HepG2 (cell line): ENCODE measurements around the gene KRTAP20-4.

Experiments used
- BORCS8-MEF2B ChIP-seq: sonication (generic); formaldehyde crosslinking; IDR thresholded peaks from 2 replicates; pipeline ENCODE4 v1.8.0; 2022; ENCODE audit warnings: mild to moderate bottlenecking, missing genetic modification reagents
- CTCF ChIP-seq: sonication (generic); formaldehyde crosslinking; IDR thresholded peaks from 2 replicates; pipeline ENCODE4 v1.5.0; 2020; ENCODE audit warnings: mild to moderate bottlenecking, missing genetic modification reagents, moderate library complexity
- HMGXB4 ChIP-seq, 2 experiments: sonication (generic) in 1 of 2; formaldehyde crosslinking in 1 of 2; IDR thresholded peaks; 2 replicates each; pipeline versions ENCODE4 v1.4.0 to v1.6.1; 2018 to 2020; ENCODE audit warnings: missing genetic modification reagents in 2 of 2, borderline replicate concordance in 1 of 2, low read depth in 1 of 2, mild to moderate bottlenecking in 1 of 2, missing biosample characterization in 1 of 2
- KDM5A ChIP-seq: fragments of 200-600 bp; sonication (generic); IDR thresholded peaks from 2 replicates; pipeline ENCODE4 v1.7.0; 2018; ENCODE audit warnings: antibody characterized with exemption, mild to moderate bottlenecking, low read length, borderline replicate concordance
- MAX ChIP-seq: IDR thresholded peaks from 2 replicates; pipeline ENCODE4 v1.6.1; 2012; ENCODE audit warnings: inconsistent platforms
- RNF2 ChIP-seq: fragments of 450-650 bp; conservative IDR thresholded peaks from 2 replicates; pipeline ENCODE4 v1.6.1; 2016; ENCODE audit warnings: low read depth
- TEAD2 ChIP-seq: sonication (generic); formaldehyde crosslinking; IDR thresholded peaks from 2 replicates; pipeline ENCODE4 v1.9.0; 2021; ENCODE audit warnings: missing genetic modification reagents
- ZNF496 ChIP-seq: sonication (generic); formaldehyde crosslinking; IDR thresholded peaks from 2 replicates; pipeline ENCODE4 v1.8.1; 2023; ENCODE audit warnings: mild to moderate bottlenecking, moderate library complexity, missing genetic modification reagents; ENCODE audit not compliant: insufficient replicate concordance
- ZNF7 ChIP-seq: IDR thresholded peaks from 2 replicates; pipeline ENCODE4 v1.6.1; 2016; ENCODE audit warnings: missing biosample characterization, missing genetic modification reagents
- TF ChIP-seq, protein P1 (sequence below): sonication (generic); formaldehyde crosslinking; IDR thresholded peaks from 2 replicates; pipeline ENCODE4 v1.4.0; 2020; ENCODE audit warnings: missing genetic modification reagents
- TF ChIP-seq, protein P2 (sequence below): sonication (generic); formaldehyde crosslinking; IDR thresholded peaks from 2 replicates; pipeline ENCODE4 v1.4.0; 2020; ENCODE audit warnings: low read depth, mild to moderate bottlenecking, missing genetic modification reagents
- TF ChIP-seq, protein P3 (sequence below): sonication (generic); formaldehyde crosslinking; IDR thresholded peaks from one replicate; pipeline ENCODE4 v1.5.1; 2020; ENCODE audit warnings: mild to moderate bottlenecking, missing genetic modification reagents; ENCODE audit errors: not compliant biosample characterization

GRCh38 chr21:30612132-30612531 lies 8.3 kb upstream of the KRTAP20-4 start:
- TF ChIP-seq ZNF7 (CRISPR knock-in tag) (no peak), BORCS8-MEF2B (CRISPR knock-in tag) (no peak), MAX (no peak), ZNF496 (no peak), KDM5A (no peak), CTCF (no peak), RNF2 (no peak), TEAD2 (CRISPR knock-in tag) (no peak), HMGXB4 (CRISPR knock-in tag; IDR thresholded peaks at IDR 0.05; ENCODE audit: borderline replicate concordance in 1 of 2, low read depth in 1 of 2) (no peak)
- TF ChIP-seq, protein P1, sequence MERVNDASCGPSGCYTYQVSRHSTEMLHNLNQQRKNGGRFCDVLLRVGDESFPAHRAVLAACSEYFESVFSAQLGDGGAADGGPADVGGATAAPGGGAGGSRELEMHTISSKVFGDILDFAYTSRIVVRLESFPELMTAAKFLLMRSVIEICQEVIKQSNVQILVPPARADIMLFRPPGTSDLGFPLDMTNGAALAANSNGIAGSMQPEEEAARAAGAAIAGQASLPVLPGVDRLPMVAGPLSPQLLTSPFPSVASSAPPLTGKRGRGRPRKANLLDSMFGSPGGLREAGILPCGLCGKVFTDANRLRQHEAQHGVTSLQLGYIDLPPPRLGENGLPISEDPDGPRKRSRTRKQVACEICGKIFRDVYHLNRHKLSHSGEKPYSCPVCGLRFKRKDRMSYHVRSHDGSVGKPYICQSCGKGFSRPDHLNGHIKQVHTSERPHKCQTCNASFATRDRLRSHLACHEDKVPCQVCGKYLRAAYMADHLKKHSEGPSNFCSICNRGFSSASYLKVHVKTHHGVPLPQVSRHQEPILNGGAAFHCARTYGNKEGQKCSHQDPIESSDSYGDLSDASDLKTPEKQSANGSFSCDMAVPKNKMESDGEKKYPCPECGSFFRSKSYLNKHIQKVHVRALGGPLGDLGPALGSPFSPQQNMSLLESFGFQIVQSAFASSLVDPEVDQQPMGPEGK = no peak
- TF ChIP-seq, protein P2, sequence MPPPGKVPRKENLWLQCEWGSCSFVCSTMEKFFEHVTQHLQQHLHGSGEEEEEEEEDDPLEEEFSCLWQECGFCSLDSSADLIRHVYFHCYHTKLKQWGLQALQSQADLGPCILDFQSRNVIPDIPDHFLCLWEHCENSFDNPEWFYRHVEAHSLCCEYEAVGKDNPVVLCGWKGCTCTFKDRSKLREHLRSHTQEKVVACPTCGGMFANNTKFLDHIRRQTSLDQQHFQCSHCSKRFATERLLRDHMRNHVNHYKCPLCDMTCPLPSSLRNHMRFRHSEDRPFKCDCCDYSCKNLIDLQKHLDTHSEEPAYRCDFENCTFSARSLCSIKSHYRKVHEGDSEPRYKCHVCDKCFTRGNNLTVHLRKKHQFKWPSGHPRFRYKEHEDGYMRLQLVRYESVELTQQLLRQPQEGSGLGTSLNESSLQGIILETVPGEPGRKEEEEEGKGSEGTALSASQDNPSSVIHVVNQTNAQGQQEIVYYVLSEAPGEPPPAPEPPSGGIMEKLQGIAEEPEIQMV (CRISPR knock-in tag) = no peak
- TF ChIP-seq, protein P3, sequence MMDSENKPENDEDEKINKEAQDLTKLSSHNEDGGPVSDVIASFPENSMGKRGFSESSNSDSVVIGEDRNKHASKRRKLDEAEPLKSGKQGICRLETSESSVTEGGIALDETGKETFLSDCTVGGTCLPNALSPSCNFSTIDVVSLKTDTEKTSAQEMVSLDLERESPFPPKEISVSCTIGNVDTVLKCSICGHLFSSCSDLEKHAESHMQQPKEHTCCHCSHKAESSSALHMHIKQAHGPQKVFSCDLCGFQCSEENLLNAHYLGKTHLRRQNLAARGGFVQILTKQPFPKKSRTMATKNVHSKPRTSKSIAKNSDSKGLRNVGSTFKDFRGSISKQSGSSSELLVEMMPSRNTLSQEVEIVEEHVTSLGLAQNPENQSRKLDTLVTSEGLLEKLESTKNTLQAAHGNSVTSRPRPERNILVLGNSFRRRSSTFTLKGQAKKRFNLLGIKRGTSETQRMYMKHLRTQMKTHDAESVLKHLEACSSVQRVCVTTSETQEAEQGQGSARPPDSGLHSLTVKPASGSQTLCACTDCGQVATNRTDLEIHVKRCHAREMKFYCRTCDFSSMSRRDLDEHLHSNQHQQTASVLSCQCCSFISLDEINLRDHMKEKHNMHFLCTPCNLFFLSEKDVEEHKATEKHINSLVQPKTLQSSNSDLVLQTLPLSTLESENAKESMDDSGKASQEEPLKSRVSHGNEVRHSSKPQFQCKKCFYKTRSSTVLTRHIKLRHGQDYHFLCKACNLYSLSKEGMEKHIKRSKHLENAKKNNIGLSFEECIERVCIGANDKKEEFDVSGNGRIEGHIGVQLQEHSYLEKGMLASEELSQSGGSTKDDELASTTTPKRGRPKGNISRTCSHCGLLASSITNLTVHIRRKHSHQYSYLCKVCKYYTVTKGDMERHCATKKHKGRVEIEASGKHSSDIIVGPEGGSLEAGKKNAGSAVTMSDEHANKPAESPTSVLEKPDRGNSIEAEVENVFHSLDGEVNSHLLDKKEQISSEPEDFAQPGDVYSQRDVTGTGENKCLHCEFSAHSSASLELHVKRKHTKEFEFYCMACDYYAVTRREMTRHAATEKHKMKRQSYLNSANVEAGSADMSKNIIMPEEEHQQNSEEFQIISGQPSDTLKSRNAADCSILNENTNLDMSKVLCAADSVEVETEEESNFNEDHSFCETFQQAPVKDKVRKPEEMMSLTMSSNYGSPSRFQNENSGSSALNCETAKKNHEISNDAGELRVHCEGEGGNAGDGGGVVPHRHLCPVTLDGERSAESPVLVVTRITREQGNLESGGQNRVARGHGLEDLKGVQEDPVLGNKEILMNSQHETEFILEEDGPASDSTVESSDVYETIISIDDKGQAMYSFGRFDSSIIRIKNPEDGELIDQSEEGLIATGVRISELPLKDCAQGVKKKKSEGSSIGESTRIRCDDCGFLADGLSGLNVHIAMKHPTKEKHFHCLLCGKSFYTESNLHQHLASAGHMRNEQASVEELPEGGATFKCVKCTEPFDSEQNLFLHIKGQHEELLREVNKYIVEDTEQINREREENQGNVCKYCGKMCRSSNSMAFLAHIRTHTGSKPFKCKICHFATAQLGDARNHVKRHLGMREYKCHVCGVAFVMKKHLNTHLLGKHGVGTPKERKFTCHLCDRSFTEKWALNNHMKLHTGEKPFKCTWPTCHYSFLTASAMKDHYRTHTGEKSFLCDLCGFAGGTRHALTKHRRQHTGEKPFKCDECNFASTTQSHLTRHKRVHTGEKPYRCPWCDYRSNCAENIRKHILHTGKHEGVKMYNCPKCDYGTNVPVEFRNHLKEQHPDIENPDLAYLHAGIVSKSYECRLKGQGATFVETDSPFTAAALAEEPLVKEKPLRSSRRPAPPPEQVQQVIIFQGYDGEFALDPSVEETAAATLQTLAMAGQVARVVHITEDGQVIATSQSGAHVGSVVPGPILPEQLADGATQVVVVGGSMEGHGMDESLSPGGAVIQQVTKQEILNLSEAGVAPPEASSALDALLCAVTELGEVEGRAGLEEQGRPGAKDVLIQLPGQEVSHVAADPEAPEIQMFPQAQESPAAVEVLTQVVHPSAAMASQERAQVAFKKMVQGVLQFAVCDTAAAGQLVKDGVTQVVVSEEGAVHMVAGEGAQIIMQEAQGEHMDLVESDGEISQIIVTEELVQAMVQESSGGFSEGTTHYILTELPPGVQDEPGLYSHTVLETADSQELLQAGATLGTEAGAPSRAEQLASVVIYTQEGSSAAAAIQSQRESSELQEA = no peak
